Measurements from ENCODE around the gene FOXA3.
A peak's percentile ranks its signal among the peaks of the same experiment; 100 is the strongest.

Gene FOXA3

GRCh38 chr19:45873219-45873772, 9.2 kb downstream of the FOXA3 start:
- no peak for DNase-seq (ENCODE audit: low read depth)

- no peak for DNase-seq (ENCODE audit: low read depth)
Measured at GRCh38 chr19:45874620-45874966, 10.5 kb downstream of the FOXA3 start.

DNA sequence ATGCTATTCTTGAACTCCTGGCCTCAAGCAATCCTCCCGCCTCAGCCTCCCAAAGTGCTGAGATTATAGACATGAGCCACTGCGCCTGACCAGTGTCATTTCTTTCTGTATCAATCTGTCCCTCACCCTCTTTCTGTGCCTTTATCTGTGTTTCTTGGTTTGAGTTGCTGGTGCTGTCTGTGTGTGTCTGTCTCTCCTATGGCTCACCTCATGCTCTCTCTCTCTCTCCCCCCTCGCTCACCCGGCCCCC, 12.0 kb downstream of the FOXA3 start:
- no peak for DNase-seq (ENCODE audit: low read depth)

GRCh38 chr19:45876411-45877197, 12.5 kb downstream of the FOXA3 start:
- DNase-seq (ENCODE audit: low read depth), result no peak

- no peak for DNase-seq (ENCODE audit: low read depth)
Measured at GRCh38 chr19:45878043-45878794, 14.1 kb downstream of the FOXA3 start.

- no peak for DNase-seq (ENCODE audit: low read depth)
Measured at GRCh38 chr19:45879055-45879454, 14.9 kb downstream of the FOXA3 start.

- no peak for DNase-seq (ENCODE audit: low read depth)
Measured at GRCh38 chr19:45879971-45880370, 15.8 kb downstream of the FOXA3 start.

- no peak for DNase-seq (ENCODE audit: low read depth)
Measured at GRCh38 chr19:45881082-45881908, 17.2 kb downstream of the FOXA3 start.

- no peak for DNase-seq (ENCODE audit: low read depth)
Measured at GRCh38 chr19:45881909-45882528, 17.9 kb downstream of the FOXA3 start.

DNA sequence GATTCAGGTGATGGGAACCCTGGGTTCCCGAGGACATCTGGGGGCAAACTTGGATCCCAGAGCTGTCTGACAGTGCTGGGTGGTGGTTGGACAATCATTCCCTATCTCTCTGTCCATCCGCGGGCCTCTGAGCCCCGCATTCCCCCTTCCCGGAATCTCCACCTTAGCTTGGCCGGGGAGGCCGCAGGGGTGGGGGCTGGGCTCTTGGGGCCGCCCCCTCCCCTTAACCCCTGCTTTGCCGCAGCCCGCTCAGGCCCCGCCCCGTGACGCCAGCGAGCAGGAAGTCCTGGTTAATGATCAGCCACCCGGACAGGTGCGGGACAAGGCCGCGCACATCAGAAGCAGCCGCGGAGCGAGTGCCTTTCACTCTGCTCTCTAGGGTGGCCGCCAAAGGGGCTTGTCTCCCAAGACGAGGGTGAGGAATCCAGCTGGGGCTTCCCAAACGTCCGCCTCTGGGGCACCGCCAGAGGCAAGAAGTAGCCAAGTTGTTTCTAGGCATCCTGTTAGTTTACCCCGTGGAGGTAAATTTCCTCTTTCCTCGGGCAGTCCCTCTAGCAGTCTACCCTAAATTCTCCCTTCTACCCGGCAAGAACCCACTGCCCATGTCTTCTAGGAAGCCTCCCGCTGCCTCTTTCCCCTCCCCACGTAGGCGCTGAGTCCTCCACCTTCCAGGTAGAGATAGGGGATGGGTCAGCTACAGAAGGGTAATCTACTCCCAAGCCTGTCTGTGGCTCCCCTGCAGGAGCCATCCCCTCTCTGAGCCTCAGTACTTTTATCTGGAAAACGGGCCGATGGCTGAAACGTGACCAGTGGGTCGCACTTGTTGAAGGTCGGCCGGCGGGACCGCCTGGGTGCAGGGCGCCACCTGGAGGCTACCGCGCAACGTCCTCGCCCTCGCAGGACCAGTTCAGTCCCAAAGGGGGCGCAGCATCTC, 18.8 kb downstream of the FOXA3 start:
- DNase-seq (ENCODE audit: low read depth), result no peak

GRCh38 chr19:45883586-45883880, 19.4 kb downstream of the FOXA3 start:
- DNase-seq (ENCODE audit: low read depth), result no peak

DNA sequence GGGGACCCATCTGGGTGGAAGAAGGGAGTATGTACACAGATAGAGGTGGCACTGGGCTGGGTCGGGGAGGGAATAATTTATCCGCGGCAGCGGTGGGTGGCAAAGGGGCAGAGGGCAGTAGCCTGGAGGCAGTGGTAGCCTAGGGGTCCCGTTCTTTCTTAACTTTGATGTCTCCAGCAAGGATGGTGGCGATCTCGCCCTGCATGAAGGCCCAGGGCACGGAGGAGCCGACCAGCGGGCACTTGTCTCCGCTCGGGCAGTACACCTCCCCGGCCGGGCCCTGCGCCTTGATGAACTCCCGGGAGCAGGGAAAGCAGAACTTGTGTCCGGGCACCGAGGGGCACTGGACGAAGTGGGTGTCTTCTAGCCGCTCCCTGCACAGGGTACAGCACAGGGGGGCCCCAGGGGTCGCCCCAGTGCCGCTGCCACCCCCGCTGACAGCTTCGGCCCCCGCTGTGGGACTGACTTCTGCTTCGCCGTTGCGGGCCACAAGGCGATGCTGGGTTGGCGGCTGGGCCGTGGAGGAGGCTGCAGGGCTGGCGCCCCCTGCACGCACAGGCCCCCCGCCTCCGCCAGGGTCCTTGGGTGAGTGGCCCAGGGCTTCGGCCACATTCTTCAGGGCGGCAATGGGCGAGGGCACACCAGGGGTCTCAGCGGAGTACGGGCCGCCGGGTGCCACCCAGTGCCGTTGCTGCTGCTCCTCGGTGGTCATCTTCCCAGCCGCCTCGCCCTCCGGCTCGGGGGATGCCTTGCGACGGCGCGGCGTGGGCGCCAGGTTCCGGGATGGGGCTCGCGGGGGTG, 20.0 kb downstream of the FOXA3 start:
- DNase-seq (ENCODE audit: low read depth), result no peak

DNA sequence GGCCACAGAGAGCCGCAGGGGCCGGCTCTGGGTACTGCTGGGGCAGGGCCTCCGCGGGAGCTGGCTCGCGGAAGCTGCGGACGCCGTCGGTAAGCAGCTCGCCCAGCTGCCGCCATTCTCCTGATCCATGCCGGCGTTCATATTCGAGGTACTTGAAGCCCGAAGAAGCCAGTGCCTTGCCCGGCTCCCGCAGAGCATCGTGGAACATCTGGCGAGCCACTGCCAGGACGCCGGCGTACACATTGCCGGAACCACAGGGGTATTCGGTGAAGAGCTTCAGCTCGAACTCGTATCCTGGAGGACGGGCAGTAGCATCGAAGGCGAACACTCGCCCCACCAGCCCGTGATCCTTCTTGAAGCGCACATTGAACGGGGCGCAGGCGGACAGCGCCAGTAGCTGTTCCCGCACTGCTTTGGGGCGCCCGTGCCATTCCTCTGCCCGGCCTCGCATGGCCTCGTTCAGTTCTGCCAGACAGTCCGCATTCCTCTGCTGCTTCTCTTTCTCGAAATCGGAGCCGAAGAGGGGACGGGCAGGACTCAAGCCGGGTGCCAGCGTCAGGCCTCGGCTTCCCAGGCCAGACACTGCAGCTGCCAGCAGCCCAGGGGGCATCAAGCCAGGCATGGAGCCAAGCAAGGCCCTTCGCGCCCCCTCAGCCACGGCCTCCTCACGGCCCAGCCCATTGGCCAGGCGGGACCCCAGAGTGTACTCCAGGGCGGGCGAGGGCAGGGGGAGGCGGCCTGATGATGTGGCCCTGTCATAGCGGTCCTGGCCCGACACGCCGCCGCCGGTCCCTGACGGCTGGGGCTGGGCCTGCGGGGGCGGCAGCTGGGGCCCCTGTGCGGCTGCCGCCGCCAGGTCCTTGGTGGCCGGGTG, 20.8 kb downstream of the FOXA3 start:
- no peak for DNase-seq (ENCODE audit: low read depth)

DNA sequence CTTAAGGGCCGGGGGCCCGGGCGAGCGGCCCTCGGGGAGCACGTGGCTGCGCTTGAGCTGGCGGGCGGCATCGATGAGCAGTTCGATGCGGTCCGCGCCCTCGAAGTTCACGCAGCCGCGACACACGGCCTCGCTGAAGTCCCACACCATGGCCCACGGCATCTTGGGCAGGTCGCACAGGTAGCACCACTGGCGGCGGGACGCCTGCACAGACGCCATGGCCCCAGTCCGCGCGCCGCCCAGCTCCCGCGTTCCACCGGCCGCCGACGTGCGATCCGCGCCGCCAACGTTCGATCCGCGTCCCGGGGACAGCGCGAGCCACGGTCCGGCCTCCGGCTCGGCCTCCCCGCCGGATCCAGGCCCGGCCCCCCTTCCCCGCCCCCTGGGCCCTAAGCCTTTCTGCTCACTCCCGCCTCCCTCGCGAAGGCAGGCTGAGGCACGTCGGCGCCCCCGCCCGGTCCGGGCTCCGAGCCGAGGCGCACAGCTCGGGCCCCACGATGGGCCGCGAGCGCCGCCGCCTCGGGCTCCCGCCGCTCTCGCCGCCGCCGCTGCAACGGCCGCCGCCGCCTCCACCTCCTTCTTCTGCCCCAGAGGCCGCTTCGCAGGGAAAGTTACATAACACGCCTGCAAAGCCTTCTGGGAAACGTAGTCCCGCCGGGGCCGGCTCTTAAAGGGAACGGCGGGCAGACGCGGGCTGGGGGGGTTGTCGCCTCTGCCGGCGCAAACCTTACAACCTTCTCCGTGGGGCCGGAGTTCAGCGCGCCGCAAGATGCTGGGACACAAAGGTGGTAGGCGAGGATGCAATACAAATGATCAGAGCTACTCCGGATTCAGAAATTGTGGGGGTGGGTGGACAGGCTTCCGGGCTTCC, 21.7 kb downstream of the FOXA3 start, which contains the start of gene IRF2BP1:
IRF2BP1 (minus strand) TSS at position 586 of the 871 bp plus-strand sequence; CDS start at position 219, 367 bp downstream.
- peak; percentile 59 for DNase-seq (ENCODE audit: low read depth)

GRCh38 chr19:45886427-45887199, 22.5 kb downstream of the FOXA3 start:
- peak; percentile 73 for DNase-seq (ENCODE audit: low read depth)

- DNase-seq (ENCODE audit: low read depth), result no peak
Measured at GRCh38 chr19:45887200-45887710, 23.1 kb downstream of the FOXA3 start.

DNA sequence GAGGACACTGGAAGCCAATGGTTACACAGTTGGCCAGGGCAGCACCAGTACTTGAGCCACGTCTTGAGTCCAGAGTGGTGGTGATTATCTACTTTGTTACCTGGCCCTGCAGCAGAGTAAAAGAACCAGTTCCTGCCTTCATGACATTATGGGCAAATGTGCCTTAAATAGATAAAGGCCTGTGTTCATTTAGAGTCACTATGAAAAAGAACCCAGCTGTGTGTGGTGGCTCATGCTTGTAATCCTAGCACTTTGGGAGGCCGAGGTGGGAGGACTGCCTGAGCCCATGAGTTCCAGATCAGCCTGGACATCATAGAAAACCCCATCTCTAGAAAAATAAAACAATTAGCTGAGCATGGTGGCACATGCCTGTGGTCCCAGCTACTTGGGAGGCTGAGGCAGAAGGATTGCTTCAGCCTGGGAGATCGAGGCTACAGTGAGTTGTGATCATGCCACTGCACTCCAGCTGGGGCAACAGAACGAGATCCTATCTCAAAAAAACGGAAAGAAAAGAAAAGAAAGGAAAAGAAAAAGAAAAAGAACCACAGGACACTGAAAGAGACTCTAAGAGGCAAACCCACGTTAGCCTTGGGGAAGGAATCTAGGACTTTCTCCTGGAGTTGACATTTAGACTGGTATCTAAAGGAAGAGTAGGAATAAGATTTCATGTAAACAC, 25.2 kb downstream of the FOXA3 start:
- DNase-seq (ENCODE audit: low read depth), result no peak
